Peyer's patch (tissue), 4 donors: ENCODE data around the gene TUBB4A. TPM values are rescaled to one million over a fixed set of nuclear protein-coding genes. Genes with fewer than 3 reads are reported as not detected.

Experiments
- DNase-seq, 3 donors: peaks; one replicate each; pipeline ENCODE4 v3.0.0-alpha.2; 2017 to 2019
- H3K27ac ChIP-seq, 4 donors: fragments of 200-600 bp; sonication (generic); one replicate each; pipeline ENCODE4 v1.5.1; 2016 to 2019
- H3K27me3 ChIP-seq, 2 donors: fragments of 200-600 bp; sonication (generic); one replicate each; pipeline ENCODE4 v1.5.1; 2019
- H3K36me3 ChIP-seq, 3 donors: fragments of 200-600 bp; sonication (generic); one replicate each; pipeline ENCODE4 v1.5.1; 2016 to 2019
- H3K4me1 ChIP-seq, 4 donors: fragments of 200-600 bp; sonication (generic); one replicate each; pipeline ENCODE4 v1.5.1; 2016 to 2019
- H3K4me3 ChIP-seq, 4 donors: fragments of 200-600 bp; sonication (generic); 1 replicate in 3 of 4; 2 replicates in 1 of 4; pipeline ENCODE4 v1.5.1; 2016 to 2019; ENCODE audit warnings: mild to moderate bottlenecking in 1 of 4
- H3K9me3 ChIP-seq, 4 donors: fragments of 200-600 bp; sonication (generic); one replicate each; pipeline ENCODE4 v1.5.1; 2016 to 2019; ENCODE audit warnings: mild to moderate bottlenecking in 1 of 4
- CTCF ChIP-seq, 6 experiments: fragments of 450-650 bp in 4 of 6; fragments of 200-600 bp in 2 of 6; sonication (generic) in 1 of 6; IDR thresholded peaks; one replicate each; pipeline ENCODE4 v1.5.1; 2017 to 2019; ENCODE audit warnings: antibody characterized with exemption in 6 of 6, mild to moderate bottlenecking in 3 of 6, moderate library complexity in 1 of 6
- POLR2A ChIP-seq, 2 donors: fragments of 450-650 bp; IDR thresholded peaks; one replicate each; pipeline ENCODE4 v1.5.1; 2017; ENCODE audit warnings: antibody characterized with exemption in 2 of 2, mild to moderate bottlenecking in 2 of 2, moderate library complexity in 2 of 2
- total RNA-seq, 4 donors: library from RNA; depleted of rRNA; stranded (reverse); fragments of >200 nt; gene quantifications; one replicate each; pipeline ENCODE4 v1.1.0, GENCODE V29; 2016

The TUBB4A gene
- total RNA-seq, 4 donors from 2014 or later, result 0.54 to 1.6 TPM; not detected in 2

DNA sequence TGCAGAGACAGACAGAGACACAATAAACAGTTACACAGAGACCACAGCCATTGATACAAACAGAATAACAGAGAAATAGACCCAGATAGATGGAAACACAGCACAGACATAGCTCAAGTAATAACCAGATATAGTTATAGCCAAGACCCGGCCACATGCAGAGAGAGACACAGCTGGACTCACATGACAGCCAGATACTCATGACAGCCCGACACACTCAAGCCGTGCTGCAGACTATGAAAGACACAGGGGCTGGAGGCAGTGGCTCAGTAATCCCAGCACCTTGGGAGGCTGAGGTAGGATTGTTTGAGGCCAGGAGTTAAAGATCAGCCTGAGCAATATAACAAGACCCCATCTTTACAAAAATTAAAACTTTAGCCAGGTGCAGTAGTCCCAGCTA is 18.9 kb downstream of the TUBB4A start:
- peaks cover 0 to 10% (median 0%) of the 10 kb centered on the region in 4 donors for H3K4me1 ChIP-seq
- no peak overlapping the region for H3K27ac ChIP-seq
- H3K27me3 ChIP-seq, result no peaks in the 10 kb centered on the region
- H3K4me3 ChIP-seq, result no peak overlapping the region
- H3K36me3 ChIP-seq, result no peaks in the 10 kb centered on the region
- no peak for TF ChIP-seq POLR2A (IDR thresholded peaks at IDR 0.05)
- TF ChIP-seq CTCF (IDR thresholded peaks at IDR 0.05), result no peak
- no peak for DNase-seq
- no peaks in the 10 kb centered on the region for H3K9me3 ChIP-seq

DNA sequence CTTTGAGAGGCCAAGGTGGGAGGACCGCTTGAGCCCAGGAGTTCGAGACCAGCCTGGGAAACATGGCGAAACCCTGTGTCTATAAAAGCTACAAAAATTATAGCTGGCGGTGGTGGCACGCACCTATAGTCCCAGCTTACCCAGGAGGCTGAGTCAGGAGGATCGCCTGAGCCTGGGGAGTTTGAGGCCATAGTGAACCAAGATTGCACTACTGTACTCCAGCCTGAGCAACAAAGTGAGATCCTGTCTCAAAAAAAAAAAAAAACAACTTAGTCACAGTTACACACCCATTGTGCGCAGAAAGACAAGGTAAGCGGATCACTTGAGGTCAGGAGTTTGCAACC is 19.8 kb downstream of the TUBB4A start:
- no peaks in the 10 kb centered on the region for H3K36me3 ChIP-seq
- H3K4me1 ChIP-seq, result peaks cover 0 to 10% (median 0%) of the 10 kb centered on the region in 4 donors
- H3K4me3 ChIP-seq, result peak overlapping the region in 3 of 4 donors; percentile 46 to 54 (median 52)
- DNase-seq, result no peak
- H3K27me3 ChIP-seq, result no peaks in the 10 kb centered on the region
- H3K9me3 ChIP-seq, result no peaks in the 10 kb centered on the region
- TF ChIP-seq POLR2A (IDR thresholded peaks at IDR 0.05), result no peak
- no peak for TF ChIP-seq CTCF (IDR thresholded peaks at IDR 0.05)
- peak overlapping the region; percentile 73 to 87 (median 82) for H3K27ac ChIP-seq

GRCh38 chr19:6481541-6482342 is 20.4 kb downstream of the TUBB4A start, which contains the start of gene DENND1C:
Gene DENND1C, minus strand, starts transcription at chr19:6481787. Its CDS starts 92 bp downstream, at chr19:6481695.
- DNase-seq, result peak in 2 of 3 donors; percentile 85 to 91
- no peaks in the 10 kb centered on the region for H3K9me3 ChIP-seq
- peak; percentile 13 to 39 (median 26) for TF ChIP-seq CTCF (IDR thresholded peaks at IDR 0.05)
- peak; percentile 17 to 40 for TF ChIP-seq POLR2A (IDR thresholded peaks at IDR 0.05)
- peak within 1 kb of the TSS; percentile 46 to 54 (median 51) for H3K4me3 ChIP-seq
- no peaks in the 10 kb centered on the region for H3K27me3 ChIP-seq
- peak within 1 kb of the TSS; percentile 73 to 87 (median 82) for H3K27ac ChIP-seq
- peaks cover 0 to 10% (median 3%) of the 10 kb centered on the region in 4 donors for H3K4me1 ChIP-seq
- H3K36me3 ChIP-seq, result no peaks in the 10 kb centered on the region

DNA sequence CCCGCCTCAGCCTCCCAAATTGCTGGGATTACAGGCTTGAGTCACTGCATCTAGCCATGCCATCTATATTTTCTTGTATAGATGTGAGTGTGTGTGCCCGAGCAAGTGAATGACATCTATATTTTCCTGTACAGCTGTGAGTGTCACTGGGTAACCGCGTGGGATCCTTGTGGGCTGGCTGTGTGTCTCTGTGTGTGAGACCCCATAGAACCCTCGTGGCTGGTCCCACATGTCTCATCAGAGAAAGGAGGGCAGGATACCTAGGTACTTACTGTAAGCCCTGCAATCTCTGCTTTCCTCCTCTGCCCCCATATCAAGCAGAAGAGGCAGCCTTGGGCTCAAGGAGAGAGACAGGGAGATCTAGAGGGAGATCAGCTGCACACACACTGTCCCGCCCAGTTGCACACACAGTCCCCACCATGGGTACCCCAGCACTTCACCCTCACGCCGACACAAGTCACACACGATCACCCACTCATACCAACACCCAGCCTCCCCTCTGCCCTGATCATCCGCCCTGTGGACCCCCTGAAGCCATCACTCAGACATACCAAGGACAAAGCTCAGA is 21.2 kb downstream of the TUBB4A start:
- H3K27me3 ChIP-seq, result no peaks in the 10 kb centered on the region
- H3K4me3 ChIP-seq, result peak overlapping the region; percentile 46 to 54 (median 51)
- DNase-seq, result no peak
- peak overlapping the region; percentile 73 to 87 (median 82) for H3K27ac ChIP-seq
- no peaks in the 10 kb centered on the region for H3K9me3 ChIP-seq
- H3K4me1 ChIP-seq, result peaks cover 0 to 10% (median 5%) of the 10 kb centered on the region in 4 donors
- TF ChIP-seq POLR2A (IDR thresholded peaks at IDR 0.05) (no peak), CTCF (IDR thresholded peaks at IDR 0.05) (no peak)
- H3K36me3 ChIP-seq, result no peaks in the 10 kb centered on the region

DNA sequence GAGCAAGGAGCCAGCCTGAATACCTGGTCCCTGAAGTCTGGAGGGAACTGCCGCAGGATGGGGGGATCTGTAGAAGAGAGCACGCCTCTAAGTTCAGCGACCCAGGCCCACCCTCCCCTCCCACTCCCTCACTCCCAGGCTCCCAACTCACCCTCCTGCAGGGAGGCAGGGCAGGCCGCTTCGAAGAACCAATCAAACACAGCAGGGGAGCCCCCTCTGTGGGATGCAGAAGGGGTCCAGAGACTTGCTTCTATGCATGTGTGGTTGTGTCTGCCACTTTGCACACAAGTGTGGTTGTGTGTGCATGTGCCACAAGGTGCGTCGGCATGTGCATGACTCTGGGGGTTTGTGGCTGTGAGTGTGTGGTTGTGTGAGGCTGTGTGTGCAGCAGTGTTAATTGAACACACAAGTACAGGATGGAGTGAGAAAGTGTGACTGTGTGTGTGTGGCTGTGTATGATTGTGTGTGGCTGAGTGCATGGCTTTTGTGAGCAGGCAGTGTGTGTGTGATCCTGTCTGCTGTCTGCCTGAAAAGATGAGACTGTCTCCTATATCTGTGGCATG is 22.2 kb downstream of the TUBB4A start:
- Histone ChIP-seq H3K27me3 (no peaks in the 10 kb centered on the region), H3K27ac (no peak overlapping the region), H3K4me3 (no peak overlapping the region), H3K4me1 (peaks cover 0 to 18% (median 5%) of the 10 kb centered on the region in 4 donors), H3K9me3 (no peaks in the 10 kb centered on the region), H3K36me3 (peaks cover 0 to 4% (median 0%) of the 10 kb centered on the region in 3 donors)
- TF ChIP-seq CTCF (IDR thresholded peaks at IDR 0.05), result no peak
- TF ChIP-seq POLR2A (IDR thresholded peaks at IDR 0.05), result no peak
- DNase-seq, result no peak
